Urothelium cell line (cell line): ENCODE results near the gene THSD7A.

ENCODE experiments used
- DNase-seq: peaks from one replicate; pipeline ENCODE4 v3.0.0; 2011; ENCODE audit warnings: low spot score, mixed read lengths
- FAIRE-seq: peaks from 2 replicates; lab custom pipeline; 2011; peaks lifted over from hg19 to GRCh38; lab: Jason Lieb, UNC

THSD7A gene

DNA sequence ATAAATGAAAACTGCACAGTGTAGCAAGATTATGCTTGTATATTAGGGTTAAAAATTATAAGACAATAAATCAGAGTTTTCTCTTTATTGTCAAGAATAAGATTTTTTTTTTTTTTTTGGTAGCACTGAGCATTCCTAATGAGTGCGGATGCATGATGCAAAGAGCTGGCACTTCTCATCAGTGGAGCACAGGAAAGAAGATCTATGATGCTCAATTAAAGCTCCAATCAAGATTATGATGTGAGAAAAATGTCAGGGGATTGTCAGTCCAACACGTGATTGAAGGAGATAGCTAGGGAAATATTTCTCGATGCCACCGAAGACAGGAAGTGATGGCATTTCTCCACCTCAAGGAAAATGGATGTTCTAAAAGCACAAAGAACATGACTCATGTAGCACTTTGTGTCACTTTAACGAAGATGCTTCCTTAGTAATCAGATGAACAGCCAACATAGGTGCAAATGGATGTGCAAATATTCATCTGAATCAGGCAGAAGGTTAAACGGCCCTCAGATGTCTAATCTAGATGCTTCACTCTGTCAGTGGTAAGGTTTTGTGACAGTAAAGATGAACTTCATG lies 240.9 kb downstream of the THSD7A start:
- no peak for DNase-seq
- FAIRE-seq: no peak

DNA sequence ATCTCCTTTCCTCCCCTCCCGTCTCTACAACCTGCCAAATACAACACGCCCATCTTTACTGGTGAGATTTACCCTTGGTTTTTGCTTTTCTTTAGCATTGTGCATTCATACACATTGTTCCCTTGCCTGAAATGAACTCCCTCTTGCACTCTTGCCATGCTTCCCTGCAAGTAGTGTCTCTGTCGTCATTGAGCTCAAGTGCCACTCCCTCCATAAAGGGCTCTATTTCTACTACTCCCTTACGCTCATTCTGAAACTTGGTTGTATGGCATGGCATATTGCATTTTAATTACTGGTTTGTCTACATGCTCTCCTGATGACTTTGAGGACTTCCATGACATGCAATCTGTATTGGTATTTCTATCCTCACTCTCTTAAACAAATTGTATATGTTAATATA lies 242.7 kb downstream of the THSD7A start:
- FAIRE-seq (peak; percentile 55), DNase-seq (no peak)

DNA sequence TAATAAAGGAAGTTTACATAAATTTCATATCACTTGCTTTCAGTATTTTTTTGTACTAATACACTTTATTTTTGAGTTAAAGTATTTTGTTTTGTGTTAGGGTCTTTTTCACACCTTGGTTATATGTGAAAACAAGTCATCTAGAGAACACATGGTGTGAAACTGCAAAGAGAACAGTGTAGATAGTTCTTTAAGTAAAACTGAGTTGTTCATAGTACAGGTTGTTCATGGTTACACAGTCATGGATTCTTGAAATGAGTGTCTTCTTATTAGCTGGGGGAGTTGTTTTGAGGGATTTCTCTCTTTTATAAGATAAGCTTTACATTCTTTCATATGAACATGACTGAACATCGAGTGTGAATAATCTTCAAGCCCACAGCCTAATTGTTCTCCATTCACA lies 244.2 kb downstream of the THSD7A start:
- FAIRE-seq: no peak
- no peak for DNase-seq

DNA sequence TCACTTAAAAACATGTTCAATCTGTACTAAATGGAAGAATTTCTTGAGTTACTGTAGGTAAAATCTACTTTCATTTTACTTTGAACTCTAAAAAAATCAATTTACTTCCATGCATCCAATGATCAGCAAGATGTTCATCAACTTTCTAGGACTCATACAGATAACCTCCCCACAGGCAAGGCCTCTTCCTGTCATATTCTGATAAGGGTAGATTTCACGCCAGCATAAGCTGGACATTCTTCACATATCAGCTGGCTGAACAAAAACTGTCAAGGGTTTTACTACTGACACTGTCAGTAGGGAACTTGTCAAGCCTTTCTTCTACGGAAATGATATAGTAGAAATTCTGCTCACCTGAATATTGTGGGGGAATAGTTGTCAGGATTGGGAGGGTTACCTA lies 244.9 kb downstream of the THSD7A start:
- DNase-seq (no peak), FAIRE-seq (no peak)

DNA sequence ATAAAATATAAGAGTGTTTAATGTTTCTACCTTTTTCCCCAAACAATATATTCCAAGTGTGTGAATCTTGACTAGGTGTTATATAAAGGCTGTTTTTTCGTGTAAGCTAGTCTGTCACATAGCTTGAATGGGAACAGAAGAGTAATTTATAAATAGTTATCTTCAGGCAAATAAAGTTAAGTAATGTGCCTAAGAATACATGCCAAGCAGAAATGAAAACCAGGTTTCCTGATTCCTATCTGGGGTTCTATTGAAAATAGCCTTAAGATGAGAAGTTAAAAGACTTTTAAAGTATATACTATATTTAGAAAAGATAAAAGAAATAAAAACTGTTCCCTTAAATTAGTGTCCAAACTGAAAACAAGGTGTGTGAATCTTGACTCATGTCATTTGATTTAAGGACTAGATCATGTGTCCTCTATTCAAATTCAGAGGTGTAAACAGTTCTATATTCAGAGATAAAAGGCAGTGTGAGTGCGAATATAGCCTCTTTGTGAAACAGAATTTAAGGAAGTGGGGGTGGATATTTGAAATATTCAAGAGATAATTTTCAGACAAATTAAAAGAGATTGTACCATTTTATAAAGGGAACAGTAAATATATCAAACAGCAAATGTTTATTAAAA lies 247.5 kb downstream of the THSD7A start:
- no peak for DNase-seq
- FAIRE-seq: no peak

DNA sequence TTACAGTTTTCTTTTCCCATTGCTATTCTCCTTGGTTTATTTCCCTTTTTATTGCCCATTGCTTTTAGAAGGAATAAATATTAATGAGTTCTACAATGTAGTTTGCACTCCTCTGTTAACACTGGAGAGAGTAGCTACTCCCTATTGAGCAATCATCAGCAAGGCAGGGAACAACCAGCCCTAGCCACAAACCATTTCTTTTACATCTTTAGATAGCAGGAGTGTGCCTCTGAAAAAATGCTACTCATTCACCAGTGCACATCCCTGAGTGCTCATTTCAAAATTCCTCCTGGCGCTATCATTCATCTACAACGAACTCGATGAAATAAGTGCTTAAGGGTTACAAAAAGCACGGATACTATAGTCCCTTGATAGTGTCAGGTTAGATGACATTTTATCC lies 252.9 kb downstream of the THSD7A start:
- DNase-seq (no peak), FAIRE-seq (no peak)

DNA sequence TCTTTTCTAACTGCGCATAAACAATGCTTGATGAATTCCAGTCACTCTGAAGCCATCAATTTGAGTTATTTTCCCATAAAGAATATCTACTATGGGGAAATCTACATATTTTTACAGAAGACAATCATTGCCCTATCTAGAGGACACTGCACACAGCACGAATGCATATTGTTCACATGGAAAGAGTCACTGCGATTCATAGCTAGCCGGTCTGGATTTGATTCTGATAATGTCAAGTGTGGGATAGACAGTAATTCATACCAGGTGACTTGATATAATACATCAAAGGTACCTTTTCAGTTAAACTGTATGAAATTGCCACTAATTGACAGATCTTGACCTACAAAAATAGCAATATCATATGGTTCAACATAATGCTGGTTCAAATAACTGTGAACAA lies 255.7 kb downstream of the THSD7A start:
- no peak for FAIRE-seq

DNA sequence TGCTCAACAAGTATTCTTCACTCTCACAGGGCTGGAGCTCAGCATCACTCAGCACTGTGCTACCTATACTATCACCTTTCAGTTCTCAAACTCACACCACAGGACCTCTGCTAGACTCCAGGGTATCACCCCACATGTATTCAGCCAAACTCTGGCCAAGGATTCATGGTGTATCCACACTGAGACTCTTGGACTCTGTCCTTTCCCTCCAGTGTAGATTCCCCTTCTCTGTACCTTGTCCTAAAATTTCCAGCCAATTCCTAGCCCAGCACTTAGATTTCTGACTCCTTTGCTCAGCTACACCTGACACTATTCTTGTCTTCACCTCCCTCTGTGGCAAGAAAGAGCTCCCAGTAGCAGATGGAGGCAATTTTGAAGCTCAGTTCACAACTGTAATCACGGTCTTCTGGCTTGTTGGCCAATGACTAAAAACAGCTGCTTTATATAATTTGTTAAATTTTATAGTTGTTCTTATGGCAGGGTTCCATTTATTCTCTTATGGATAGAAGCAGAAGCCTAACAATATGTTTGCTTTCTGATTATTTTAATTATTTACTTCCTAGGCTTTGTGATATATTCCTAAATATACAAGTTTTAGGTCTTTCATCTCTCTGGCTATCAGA lies 258.8 kb downstream of the THSD7A start:
- DNase-seq: no peak
- FAIRE-seq: no peak

More for the DNA sequence above, 255.7 kb downstream of the THSD7A start:
- no peak for DNase-seq

DNA sequence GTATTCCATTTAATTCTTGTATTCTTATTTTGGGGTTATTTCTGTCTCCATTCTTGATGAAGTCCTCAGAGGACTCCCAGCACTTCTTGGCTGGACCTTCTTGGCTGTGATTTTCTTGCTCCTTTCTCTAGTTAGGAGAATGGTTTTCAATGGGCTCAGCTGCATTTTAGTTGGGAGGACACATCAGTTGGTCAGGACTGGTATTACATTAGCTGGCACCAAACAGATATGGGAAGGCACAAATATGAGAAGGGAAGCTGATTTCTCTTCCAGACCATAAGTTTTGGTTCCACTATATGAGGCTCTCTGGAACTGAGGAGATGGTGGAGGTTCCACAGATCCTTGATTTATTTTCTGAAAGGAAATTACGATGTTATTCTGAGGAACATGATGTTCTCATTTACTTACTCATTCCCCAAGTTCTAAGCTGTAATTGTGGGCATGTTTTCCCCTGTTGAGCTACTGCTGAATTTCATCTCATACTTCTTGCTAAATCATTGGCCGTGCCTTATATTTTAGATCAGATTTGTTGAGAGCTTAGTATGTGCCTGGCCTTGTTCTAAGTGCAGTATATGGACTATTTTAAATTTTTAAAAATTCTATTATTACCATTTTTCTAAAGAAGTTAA lies 261.0 kb downstream of the THSD7A start:
- FAIRE-seq: no peak
- DNase-seq: peak; percentile 12

DNA sequence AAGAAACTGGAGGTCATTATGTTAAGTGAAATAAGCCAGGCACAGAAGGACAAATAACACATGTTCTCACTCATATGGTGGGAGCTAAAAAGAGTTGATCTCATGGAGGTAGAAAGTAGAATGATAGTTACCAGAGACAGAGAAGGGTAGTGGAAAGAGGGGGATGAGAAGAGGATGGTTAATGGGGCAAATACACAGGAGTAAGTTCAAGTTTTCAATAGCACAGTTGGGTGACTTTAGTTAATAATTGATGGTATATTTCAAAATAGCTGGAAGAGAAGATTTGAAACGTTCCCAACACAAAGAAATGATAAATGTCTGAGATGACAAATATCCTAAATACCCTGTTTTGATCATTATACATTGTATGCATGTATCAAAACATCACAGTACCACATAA lies 261.8 kb downstream of the THSD7A start:
- FAIRE-seq: no peak

DNA sequence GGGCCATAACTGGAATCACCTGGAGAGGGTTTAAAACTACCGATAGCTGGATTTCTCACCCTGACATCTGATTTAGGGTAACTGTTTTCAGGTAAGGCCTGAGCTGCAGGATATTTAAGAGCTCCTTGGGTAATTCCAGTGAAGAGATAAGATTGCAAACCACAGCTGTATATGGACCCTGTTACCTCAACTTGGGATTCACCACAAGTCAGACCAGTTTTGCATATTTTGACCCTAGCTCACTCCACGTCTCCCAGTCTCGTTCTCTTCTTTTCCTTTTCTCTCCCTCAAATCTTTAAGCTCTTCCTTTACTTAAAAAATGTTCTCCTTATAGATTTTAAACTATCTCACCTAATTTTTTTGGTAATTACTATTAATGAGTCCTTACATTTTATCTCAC lies 264.4 kb downstream of the THSD7A start:
- DNase-seq (no peak), FAIRE-seq (no peak)

More for the DNA sequence above, 261.8 kb downstream of the THSD7A start:
- no peak for DNase-seq

DNA sequence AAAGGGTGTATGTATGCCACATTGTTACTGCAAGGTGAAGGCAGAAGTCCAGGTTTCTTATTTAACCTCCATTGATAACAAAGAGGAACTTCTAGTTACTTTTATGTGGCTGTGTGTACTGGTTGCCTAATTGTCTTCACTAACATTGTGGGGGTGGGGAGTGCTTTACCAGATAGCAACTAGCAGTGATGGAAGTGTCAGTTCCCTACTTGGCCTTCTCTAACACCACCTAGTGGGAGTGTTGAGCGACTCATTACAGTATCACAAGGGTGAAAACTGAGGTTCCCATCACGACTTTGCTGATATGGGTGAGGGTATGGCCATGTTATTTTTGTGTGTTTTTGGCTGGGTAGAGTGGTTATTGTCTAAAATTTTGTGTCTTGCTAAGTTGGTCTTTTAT lies 274.4 kb downstream of the THSD7A start:
- peak; percentile 77 for FAIRE-seq

DNA sequence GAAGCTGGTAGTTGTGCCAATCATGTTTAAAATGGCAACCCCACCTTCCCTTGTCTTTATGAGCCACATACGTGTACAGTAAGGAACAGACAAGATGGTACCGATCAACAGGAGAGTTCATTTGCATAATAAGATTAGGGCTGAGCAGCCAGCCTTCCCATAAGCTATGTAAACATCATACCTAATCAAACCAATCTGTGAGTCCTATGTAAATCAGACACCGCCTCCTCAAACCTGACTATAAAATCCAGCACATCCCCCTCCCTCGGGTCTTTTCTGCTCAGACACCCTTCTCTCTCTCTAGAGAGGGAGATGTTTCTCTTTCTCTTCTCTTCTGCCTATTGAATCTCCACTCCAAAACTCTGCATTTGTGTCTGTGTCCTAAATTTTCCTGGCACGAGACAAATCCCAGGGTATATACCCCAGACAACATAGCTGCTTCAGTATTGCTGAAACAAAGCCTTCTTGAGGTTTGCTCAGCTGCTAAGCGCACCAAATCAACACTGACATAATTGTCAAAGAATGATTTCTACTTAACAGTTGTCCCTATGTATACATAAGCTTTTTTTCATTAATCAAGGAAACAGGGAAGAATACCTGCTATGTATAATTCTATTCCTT lies 279.2 kb downstream of the THSD7A start:
- DNase-seq (no peak), FAIRE-seq (no peak)

More for the DNA sequence above, 274.4 kb downstream of the THSD7A start:
- peak; percentile 41 for DNase-seq

DNA sequence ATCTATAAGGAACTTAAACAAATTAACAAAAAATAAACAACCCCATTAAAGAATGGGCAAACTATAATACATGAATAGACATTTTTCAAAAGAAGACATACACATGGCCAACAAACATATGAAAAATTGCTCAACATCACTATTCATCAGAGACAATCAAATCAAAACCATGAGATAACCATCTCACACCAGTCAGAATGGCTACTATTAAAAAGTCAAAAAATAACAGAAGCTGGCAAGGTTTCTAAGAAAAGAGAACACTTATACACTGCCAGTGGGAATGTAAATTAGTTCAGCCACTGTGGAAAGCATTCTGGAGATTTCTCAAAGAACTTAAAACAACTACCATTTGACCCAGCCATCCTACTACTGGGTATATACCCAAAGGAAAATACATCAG lies 280.5 kb downstream of the THSD7A start:
- DNase-seq (no peak), FAIRE-seq (no peak)

DNA sequence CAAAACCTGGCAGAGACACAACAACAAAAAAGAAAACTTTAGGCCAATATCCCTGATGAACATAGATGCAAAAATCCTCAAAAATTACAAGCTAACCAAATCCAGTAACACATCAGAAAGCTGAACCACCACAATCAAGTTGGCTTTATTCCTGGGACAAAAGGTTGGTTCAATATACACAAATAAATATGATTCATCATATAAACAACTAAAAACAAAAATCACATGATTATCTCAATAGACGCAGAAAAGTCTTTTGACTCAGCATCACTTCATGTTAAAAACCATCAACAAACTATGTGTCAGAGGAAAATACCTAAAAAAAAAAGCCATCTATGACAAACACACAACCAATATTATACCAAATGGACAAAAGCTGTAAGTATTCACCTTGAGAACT lies 283.5 kb downstream of the THSD7A start:
- DNase-seq (no peak), FAIRE-seq (no peak)

DNA sequence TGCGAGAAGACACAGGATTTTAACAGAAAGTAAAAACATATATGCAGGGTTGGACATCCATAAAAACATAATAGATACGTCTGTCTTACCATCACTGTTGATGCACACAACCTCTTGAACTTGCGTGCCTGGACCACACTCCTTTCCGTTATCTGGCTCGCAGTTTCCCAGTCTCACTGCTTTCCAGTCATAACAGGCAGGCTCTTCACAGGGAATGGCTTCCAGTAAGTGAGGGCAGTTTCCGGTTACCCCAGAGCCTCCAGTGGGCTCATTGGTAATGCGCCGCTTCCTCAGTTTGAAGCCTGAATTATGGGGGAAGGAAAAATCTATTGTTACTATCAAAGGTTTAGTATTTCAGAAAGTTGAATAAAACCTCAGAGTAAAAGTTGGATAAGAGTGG lies 290.7 kb downstream of the THSD7A start:
- FAIRE-seq: no peak
- no peak for DNase-seq

DNA sequence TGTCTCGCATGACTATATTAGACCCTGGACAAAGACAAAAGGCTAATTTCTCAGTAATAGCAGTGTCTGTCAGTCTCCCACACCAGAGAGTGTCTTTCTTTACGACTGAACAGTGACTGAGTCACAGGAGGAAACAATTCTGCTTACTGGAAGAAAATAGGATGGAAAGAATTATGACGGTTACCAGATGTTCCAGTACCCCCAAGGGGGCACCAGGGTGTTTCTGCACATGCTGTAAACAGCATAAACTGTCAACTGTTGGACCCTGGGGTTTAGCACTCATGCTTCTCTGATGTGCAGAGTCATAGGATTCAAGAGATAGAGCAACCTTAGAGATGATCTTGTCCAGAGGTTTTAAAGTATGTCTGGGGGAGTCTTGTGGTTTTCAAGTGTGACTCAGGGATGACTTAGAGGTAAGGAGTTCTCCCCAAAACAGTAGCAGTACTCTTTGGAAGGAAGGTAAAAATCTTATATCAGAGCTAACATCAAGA lies 291.7 kb downstream of the THSD7A start:
- FAIRE-seq: no peak
- peak; percentile 53 for DNase-seq

DNA sequence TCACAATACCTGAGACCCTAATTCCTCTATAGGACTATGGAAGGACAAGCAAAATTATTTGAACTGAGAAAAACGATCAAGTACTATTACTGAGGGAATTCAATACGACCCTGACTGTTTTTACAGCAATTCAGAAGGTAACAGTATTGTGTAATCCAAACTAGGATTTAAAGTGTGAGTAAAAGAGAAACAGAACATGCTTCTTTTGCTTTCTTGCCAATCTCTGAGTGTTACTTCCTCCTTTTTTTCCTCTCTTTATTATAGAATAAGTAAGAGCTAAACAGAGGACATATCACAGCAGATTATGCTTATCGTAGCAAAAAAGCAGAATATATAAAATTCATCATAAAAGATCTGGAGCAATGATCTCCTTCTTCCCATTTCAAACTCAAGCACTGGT lies 292.1 kb downstream of the THSD7A start:
- DNase-seq: no peak
- FAIRE-seq: no peak

DNA sequence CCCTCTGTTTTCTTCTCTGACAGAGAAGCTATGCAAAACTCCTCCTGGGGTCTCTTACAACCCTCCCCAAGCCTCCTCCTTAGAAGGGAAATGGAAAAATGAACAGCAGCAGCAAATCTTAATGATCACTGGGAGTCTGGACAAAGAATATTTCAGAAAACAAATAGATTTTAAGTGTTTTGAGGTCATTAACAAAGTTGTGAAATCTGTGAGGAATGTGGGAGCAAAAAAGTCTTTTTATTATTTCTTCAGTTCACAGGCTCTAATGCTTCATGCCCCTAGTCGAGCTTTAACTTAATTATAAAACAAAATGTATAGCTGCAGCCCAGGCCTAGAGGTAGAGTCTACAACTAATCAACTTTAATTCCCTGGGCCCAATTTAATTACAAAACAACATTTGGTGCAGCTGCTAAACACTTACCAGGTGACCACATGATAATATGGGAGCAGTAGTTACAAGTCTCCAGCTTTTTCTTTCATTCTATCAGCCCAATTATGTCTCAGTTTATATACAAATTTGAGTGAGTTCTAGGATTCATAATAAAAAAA lies 293.2 kb downstream of the THSD7A start:
- FAIRE-seq: no peak

DNA sequence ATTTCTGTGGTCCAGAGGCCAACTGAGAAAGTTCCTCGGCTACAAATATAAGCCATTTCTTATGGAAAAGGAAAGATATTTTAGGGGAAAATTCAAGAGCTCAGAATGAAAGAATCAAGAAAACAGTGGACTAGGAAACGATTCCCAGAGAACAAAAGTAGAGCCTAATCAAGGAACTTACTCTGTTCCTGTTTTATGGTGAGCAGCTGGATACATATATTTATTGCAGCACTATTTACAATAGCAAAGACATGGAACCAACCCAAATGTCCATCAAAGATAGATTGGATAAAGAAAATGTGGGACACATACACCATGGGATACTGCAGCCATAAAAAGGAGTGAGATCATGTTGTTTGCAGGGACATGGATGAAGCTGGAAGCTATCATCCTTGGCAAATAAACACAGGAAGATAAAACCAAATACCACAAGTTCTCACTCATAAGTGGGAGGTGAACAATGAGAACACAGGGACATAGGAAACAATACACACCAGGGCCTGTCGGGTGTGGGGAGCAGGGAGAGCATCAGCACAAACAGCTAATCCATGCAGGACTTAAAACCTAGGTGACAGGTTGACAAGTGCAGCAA lies 298.7 kb downstream of the THSD7A start:
- FAIRE-seq: no peak

More for the DNA sequence above, 293.2 kb downstream of the THSD7A start:
- DNase-seq: no peak

DNA sequence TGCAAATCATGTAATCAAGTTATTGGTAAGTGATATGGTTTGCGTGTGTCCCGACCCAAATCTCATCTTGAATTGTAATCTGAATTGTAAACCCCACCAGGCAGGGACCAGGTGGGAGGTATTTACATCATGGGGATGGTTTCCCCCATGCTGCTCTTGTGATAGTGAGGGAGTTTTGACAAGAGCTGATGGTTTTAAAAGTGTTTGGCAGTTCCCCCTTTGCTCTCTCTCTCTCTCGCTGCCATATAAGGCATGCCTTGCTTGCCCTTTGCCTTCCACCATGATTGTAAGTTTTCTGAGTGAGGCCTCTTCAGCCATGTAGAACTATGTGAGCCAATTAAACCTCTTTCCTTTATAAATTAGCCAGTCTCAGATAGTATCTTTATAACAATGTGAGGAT lies 302.6 kb downstream of the THSD7A start:
- DNase-seq (no peak), FAIRE-seq (no peak)

More for the DNA sequence above, 298.7 kb downstream of the THSD7A start:
- DNase-seq: no peak
